Right atrium auricular region (tissue), 2 donors: ENCODE data around the gene FGD1. TPM values are rescaled to one million over a fixed set of nuclear protein-coding genes. Genes with fewer than 3 reads are reported as not detected.
"Not testable (repeated sequence)": the region's sequence is repeated elsewhere in the genome, so short reads cannot be mapped to it uniquely, and the experiment has no call there.

Experiments
- DNase-seq: peaks from one replicate; pipeline ENCODE4 v3.0.0-alpha.2; 2019; ENCODE audit warnings: low spot score
- H3K27ac ChIP-seq, 2 donors: fragments of 200-600 bp; sonication (generic); 1 replicate in 1 of 2; 2 replicates in 1 of 2; pipeline ENCODE4 v1.5.1; 2016 to 2019
- H3K27me3 ChIP-seq, 2 donors: fragments of 200-600 bp; sonication (generic); one replicate each; pipeline versions ENCODE4 v1.5.1 to v1.6.0; 2017 to 2019
- H3K36me3 ChIP-seq: fragments of 200-600 bp; sonication (generic); one replicate; pipeline ENCODE4 v1.5.1; 2016
- H3K4me1 ChIP-seq, 2 donors: fragments of 200-600 bp; sonication (generic); one replicate each; pipeline versions ENCODE4 v1.5.1 to v1.6.0; 2017 to 2019
- H3K4me3 ChIP-seq, 2 donors: fragments of 200-600 bp; sonication (generic); 1 replicate in 1 of 2; 2 replicates in 1 of 2; pipeline ENCODE4 v1.5.1; 2017 to 2019; ENCODE audit warnings: mild to moderate bottlenecking in 1 of 2, moderate library complexity in 1 of 2
- H3K9me3 ChIP-seq, 2 donors: fragments of 200-600 bp; sonication (generic); one replicate each; pipeline ENCODE4 v1.5.1; 2019
- total RNA-seq, 2 donors: library from RNA; depleted of rRNA; stranded (reverse); fragments of >200 nt; gene quantifications; one replicate each; pipeline ENCODE4 v1.1.0, GENCODE V29; 2016
- TF ChIP-seq, protein P1 (sequence below), 2 donors: fragments of 200-600 bp; sonication (generic); IDR thresholded peaks; one replicate each; pipeline ENCODE4 v1.5.1; 2019; ENCODE audit warnings: antibody characterized with exemption in 2 of 2

Gene FGD1
- total RNA-seq = 1 to 10 TPM; 5.7 to 6.6 TPM

DNA sequence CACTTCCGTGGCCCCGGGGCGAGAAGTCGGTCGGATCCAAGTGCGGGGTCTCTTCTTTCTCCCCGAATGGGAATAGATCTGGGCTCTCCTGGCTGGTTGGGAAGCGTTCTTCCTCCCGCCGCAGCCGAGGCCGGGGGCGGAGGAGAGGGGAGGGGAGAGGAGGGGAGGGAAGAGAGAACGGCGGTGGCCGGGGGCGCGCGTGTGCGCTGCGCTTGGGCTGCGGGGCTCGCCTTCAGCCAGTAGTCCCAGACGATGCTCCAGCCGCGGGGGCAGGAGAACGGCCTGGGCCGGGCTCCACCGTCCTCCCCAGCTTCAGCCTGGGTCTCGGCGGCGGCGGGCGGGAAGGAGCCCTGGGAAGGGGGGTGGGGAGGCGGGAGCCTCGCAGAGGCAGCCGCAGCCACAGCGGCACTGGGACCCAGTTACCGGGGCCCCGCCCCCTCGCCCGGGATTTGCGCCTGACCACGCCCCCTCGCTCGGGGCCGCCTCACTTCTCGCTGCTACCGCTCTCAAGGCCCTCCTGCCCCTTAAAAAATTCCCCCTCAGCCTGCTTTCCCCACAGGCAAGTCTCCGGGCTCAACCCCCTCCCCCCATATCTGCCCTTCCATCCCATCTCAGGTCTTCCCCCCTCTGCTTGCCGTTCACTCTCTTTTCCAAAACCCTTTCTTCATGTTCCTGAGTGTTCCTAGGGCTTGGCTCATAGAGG is at the start of gene FGD1:
TSS of gene FGD1 (minus strand) at position 421 of the 703 bp plus-strand sequence. CDS start 802 bp downstream, outside the sequence.
- Histone ChIP-seq H3K4me1 (peaks cover 0 to 13% of the 10 kb centered on the region in 2 donors), H3K4me3 (peak within 1 kb of the TSS; percentile 63 to 65), H3K36me3 (no peaks in the 10 kb centered on the region), H3K27ac (peak within 1 kb of the TSS; percentile 69 to 85), H3K27me3 (no peaks in the 10 kb centered on the region), H3K9me3 (no peaks in the 10 kb centered on the region)
- TF ChIP-seq, protein P1, sequence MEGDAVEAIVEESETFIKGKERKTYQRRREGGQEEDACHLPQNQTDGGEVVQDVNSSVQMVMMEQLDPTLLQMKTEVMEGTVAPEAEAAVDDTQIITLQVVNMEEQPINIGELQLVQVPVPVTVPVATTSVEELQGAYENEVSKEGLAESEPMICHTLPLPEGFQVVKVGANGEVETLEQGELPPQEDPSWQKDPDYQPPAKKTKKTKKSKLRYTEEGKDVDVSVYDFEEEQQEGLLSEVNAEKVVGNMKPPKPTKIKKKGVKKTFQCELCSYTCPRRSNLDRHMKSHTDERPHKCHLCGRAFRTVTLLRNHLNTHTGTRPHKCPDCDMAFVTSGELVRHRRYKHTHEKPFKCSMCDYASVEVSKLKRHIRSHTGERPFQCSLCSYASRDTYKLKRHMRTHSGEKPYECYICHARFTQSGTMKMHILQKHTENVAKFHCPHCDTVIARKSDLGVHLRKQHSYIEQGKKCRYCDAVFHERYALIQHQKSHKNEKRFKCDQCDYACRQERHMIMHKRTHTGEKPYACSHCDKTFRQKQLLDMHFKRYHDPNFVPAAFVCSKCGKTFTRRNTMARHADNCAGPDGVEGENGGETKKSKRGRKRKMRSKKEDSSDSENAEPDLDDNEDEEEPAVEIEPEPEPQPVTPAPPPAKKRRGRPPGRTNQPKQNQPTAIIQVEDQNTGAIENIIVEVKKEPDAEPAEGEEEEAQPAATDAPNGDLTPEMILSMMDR (IDR thresholded peaks at IDR 0.05) = no peak
- no peak for DNase-seq

DNA sequence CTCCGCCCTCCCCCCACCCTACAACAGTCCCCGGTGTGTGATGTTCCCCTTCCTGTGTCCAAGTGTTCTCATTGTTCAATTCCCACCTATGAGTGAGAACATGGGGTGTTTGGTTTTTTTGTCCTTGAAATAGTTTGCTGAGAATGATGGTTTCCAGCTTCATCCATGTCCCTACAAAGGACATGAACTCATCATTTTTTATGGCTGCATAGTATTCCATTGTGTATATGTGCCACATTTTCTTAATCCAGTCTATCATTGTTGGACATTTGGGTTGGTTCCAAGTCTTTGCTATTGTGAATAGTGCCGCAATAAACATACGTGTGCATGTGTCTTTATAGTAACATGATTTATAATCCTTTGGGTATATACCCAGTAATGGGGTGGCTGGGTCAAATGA is 46.2 kb upstream of the FGD1 start:
- H3K4me3 ChIP-seq, H3K9me3 ChIP-seq, DNase-seq, H3K4me1 ChIP-seq, H3K27me3 ChIP-seq, H3K27ac ChIP-seq: not testable (repeated sequence)
- peaks cover 39% of the 10 kb centered on the region for H3K36me3 ChIP-seq

DNA sequence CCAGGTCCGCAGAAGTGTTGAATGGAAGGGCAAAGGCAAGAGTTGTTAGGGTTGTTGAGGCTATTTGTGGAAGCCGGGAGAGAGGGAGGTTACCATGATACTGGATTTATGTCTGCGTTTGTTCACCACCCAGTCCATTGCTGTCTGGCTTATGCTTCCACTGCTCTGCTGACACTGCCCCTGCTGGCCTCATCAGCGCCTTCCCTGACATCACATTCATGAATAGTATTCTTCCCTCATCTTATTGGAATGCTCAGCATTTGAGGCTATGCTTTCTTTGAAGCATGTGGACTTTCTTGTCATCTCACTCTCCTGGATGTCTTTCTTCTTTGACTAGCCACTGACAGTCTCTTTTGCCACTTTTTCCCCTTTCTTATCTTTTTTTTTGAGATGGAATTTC is 44.3 kb upstream of the FGD1 start:
- no peak overlapping the region for H3K4me3 ChIP-seq
- H3K27ac ChIP-seq = peak overlapping the region in 1 of 2 donors; percentile 24
- H3K27me3 ChIP-seq = no peaks in the 10 kb centered on the region
- H3K36me3 ChIP-seq = peaks cover 20% of the 10 kb centered on the region
- DNase-seq = no peak
- no peaks in the 10 kb centered on the region for H3K4me1 ChIP-seq
- H3K9me3 ChIP-seq = no peaks in the 10 kb centered on the region
- TF ChIP-seq, protein P1 (IDR thresholded peaks at IDR 0.05) = no peak

DNA sequence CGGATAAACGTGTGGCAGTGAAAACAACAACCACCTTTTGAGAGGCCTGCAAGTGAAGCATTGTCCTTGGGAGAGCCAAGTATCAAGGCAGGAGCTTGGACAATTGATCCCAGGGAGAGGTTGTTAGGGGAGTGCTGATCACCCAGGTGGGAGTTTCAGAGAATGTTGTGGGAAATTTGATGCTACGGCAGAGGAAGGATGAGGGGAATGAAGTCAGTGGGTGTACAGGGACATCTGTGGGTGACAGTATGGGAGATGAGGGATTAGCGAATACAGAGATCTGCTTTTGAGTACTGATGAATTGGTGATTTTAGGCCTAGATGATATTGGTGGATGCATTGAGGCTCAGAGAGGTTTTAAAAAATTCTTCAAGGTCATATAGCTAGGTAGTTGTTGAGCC is 38.2 kb upstream of the FGD1 start:
- peaks cover 0 to under 1% of the 10 kb centered on the region in 2 donors for H3K9me3 ChIP-seq
- peaks cover 0 to 17% of the 10 kb centered on the region in 2 donors for H3K4me1 ChIP-seq
- TF ChIP-seq, protein P1 (IDR thresholded peaks at IDR 0.05) = no peak
- H3K27me3 ChIP-seq = no peaks in the 10 kb centered on the region
- H3K36me3 ChIP-seq = peaks cover 7% of the 10 kb centered on the region
- DNase-seq = no peak
- no peak overlapping the region for H3K27ac ChIP-seq
- H3K4me3 ChIP-seq = no peak overlapping the region

DNA sequence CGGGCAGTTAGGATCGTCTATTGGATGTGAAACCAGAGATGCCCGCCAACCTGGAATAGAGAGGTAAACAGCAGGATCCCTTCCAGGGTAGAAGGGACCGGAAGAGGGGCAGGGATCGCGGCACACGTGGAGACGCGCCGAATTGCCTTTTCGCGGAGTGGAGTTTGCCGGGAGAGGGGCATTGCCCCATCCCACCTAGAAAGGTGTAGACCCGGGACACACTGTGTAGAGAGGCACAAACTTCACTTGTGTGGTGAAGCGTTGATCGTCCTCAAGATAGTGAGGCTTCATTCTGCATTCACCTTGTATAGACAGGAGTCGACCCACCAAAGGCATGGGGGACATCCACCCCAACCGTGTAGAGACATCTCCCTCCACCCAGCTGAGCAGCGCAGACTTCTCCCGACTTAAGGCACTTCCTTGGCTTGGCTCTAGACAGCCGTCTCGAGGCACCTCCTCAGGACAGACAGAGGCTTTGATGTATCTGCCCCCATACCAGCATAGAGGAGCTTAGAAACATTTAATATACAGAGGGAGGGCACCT is 34.4 kb upstream of the FGD1 start:
- TF ChIP-seq, protein P1 (IDR thresholded peaks at IDR 0.05) = no peak
- H3K9me3 ChIP-seq = peaks cover 0 to 6% of the 10 kb centered on the region in 2 donors
- no peaks in the 10 kb centered on the region for H3K36me3 ChIP-seq
- H3K4me3 ChIP-seq = peak overlapping the region; percentile 64
- DNase-seq = no peak
- peak overlapping the region; percentile 78 to 84 for H3K27ac ChIP-seq
- H3K27me3 ChIP-seq = no peaks in the 10 kb centered on the region
- peaks cover 0 to 17% of the 10 kb centered on the region in 2 donors for H3K4me1 ChIP-seq

DNA sequence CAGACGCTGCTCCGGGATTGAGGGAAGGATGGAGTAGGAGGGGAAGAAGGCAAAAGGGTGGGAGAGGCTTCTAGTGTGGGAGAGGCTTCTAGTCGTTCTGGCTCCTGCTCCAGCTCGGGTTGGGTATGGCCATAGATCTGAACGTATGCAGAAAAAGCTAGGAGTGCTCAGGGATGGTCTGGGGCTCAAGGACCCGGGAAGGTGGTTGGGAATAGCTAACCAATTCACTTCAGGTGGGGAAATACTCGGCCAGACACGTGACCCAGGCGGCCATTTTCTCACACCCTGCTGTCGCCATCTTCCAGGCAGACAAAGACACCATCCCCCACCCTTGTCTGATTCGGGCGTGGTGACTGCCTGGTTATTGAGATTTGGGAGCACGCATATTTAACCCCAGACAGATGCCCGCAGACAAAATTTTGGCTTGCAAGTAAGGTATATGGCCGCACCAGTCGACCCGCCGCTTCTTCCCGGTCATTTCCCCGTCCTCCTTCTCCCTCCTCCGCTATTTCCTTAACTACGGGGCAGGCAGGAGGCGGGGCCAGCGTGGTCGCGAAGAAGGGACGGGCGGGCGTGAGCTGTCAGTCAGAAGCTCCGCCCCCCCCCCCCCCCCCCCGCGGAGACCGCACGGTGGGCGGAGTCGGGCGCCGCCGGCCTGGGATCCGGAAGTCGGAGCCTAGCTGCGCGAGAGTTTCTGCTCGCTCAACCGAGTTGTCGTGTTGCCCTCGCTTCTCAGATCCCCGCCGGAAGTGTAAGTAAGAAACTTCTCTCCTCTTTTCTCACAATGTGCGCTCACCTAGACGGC is 33.7 kb upstream of the FGD1 start, which contains the start of gene GNL3L:
TSS of gene GNL3L (plus strand) at position 668 of the 805 bp plus-strand sequence. CDS start 2,348 bp downstream, outside the sequence.
- no peaks in the 10 kb centered on the region for H3K27me3 ChIP-seq
- DNase-seq = peak; percentile 86
- TF ChIP-seq, protein P1 (IDR thresholded peaks at IDR 0.05) = no peak
- peaks cover 0 to 17% of the 10 kb centered on the region in 2 donors for H3K4me1 ChIP-seq
- no peaks in the 10 kb centered on the region for H3K36me3 ChIP-seq
- H3K4me3 ChIP-seq = peak within 1 kb of the TSS; percentile 64
- H3K27ac ChIP-seq = peak within 1 kb of the TSS; percentile 78 to 84
- peaks cover 0 to 6% of the 10 kb centered on the region in 2 donors for H3K9me3 ChIP-seq
